ENCODE results near the gene ARHGAP24. TPM values are rescaled to one million over a fixed set of nuclear protein-coding genes. Genes with fewer than 3 reads are reported as not detected.
"Not testable (repeated sequence)": the region's sequence is repeated elsewhere in the genome, so short reads cannot be mapped to it uniquely, and the experiment has no call there.

The ARHGAP24 gene
- total RNA-seq, 2 experiments from 2014 or later, result 0.28 TPM; not detected in 1

GRCh38 chr4:85515701-85516100 lies 40.8 kb downstream of the ARHGAP24 start:
- ATAC-seq (ENCODE audit: low read depth) (no peak), DNase-seq (no peak)
- no peaks in the 10 kb centered on the region for H3K27me3 Mint-ChIP-seq
- no peaks in the 10 kb centered on the region for H3K9me3 Mint-ChIP-seq
- H3K27ac Mint-ChIP-seq, result no peak overlapping the region
- H3K36me3 Mint-ChIP-seq, result no peaks in the 10 kb centered on the region
- H3K4me1 Mint-ChIP-seq, result no peaks in the 10 kb centered on the region
- POLR2A ChIA-PET, result no interaction called here
- no peak overlapping the region for H3K4me3 Mint-ChIP-seq

GRCh38 chr4:85518526-85518925 lies 43.6 kb downstream of the ARHGAP24 start:
- H3K36me3 Mint-ChIP-seq; DNase-seq; POLR2A ChIA-PET; H3K27me3 Mint-ChIP-seq; ATAC-seq (ENCODE audit: low read depth); H3K9me3 Mint-ChIP-seq; H3K4me1 Mint-ChIP-seq; H3K27ac Mint-ChIP-seq; H3K4me3 Mint-ChIP-seq: not testable (repeated sequence)

- Mint-ChIP-seq H3K9me3 (no peaks in the 10 kb centered on the region), H3K27me3 (no peaks in the 10 kb centered on the region), H3K4me1 (no peaks in the 10 kb centered on the region), H3K27ac (no peak overlapping the region), H3K4me3 (no peak overlapping the region), H3K36me3 (no peaks in the 10 kb centered on the region)
- POLR2A ChIA-PET, result no interaction called here
- DNase-seq (no peak), ATAC-seq (ENCODE audit: low read depth) (no peak)
These were observed 46.1 kb downstream of the ARHGAP24 start for GRCh38 chr4:85520765-85521749.

GRCh38 chr4:85522277-85522676 lies 47.3 kb downstream of the ARHGAP24 start:
- H3K36me3 Mint-ChIP-seq, result no peaks in the 10 kb centered on the region
- no peaks in the 10 kb centered on the region for H3K27me3 Mint-ChIP-seq
- no peak overlapping the region for H3K4me3 Mint-ChIP-seq
- POLR2A ChIA-PET, result no interaction called here
- no peak overlapping the region for H3K27ac Mint-ChIP-seq
- H3K4me1 Mint-ChIP-seq, result no peaks in the 10 kb centered on the region
- no peak for ATAC-seq (ENCODE audit: low read depth)
- no peak for DNase-seq
- H3K9me3 Mint-ChIP-seq, result no peaks in the 10 kb centered on the region

- H3K27me3 Mint-ChIP-seq, result no peaks in the 10 kb centered on the region
- no peak overlapping the region for H3K4me3 Mint-ChIP-seq
- POLR2A ChIA-PET, result no interaction called here
- H3K9me3 Mint-ChIP-seq, result no peaks in the 10 kb centered on the region
- no peaks in the 10 kb centered on the region for H3K36me3 Mint-ChIP-seq
- H3K4me1 Mint-ChIP-seq, result no peaks in the 10 kb centered on the region
- DNase-seq, result no peak
- H3K27ac Mint-ChIP-seq, result no peak overlapping the region
- ATAC-seq (ENCODE audit: low read depth), result no peak
These were observed 47.9 kb downstream of the ARHGAP24 start for GRCh38 chr4:85522836-85523235.

- no peak for ATAC-seq (ENCODE audit: low read depth)
- POLR2A ChIA-PET, result no interaction called here
- Mint-ChIP-seq H3K36me3 (no peaks in the 10 kb centered on the region), H3K4me3 (no peak overlapping the region), H3K27me3 (no peaks in the 10 kb centered on the region), H3K9me3 (no peaks in the 10 kb centered on the region), H3K27ac (no peak overlapping the region), H3K4me1 (no peaks in the 10 kb centered on the region)
- no peak for DNase-seq
These were observed 52.9 kb downstream of the ARHGAP24 start for GRCh38 chr4:85527815-85528214.

GRCh38 chr4:85531560-85532341 lies 56.8 kb downstream of the ARHGAP24 start:
- Mint-ChIP-seq H3K27me3 (no peaks in the 10 kb centered on the region), H3K4me1 (no peaks in the 10 kb centered on the region), H3K36me3 (no peaks in the 10 kb centered on the region), H3K27ac (no peak overlapping the region), H3K4me3 (no peak overlapping the region), H3K9me3 (no peaks in the 10 kb centered on the region)
- no peak for DNase-seq
- no peak for ATAC-seq (ENCODE audit: low read depth)
- POLR2A ChIA-PET, result no interaction called here

GRCh38 chr4:85534120-85534519 lies 59.2 kb downstream of the ARHGAP24 start:
- no peaks in the 10 kb centered on the region for H3K27me3 Mint-ChIP-seq
- no peak overlapping the region for H3K27ac Mint-ChIP-seq
- no peaks in the 10 kb centered on the region for H3K36me3 Mint-ChIP-seq
- ATAC-seq (ENCODE audit: low read depth) (no peak), DNase-seq (no peak)
- H3K4me3 Mint-ChIP-seq, result no peak overlapping the region
- H3K4me1 Mint-ChIP-seq, result no peaks in the 10 kb centered on the region
- POLR2A ChIA-PET, result no interaction called here
- no peaks in the 10 kb centered on the region for H3K9me3 Mint-ChIP-seq

- Mint-ChIP-seq H3K27ac (no peak overlapping the region), H3K4me1 (no peaks in the 10 kb centered on the region), H3K4me3 (no peak overlapping the region), H3K36me3 (no peaks in the 10 kb centered on the region), H3K9me3 (no peaks in the 10 kb centered on the region), H3K27me3 (no peaks in the 10 kb centered on the region)
- DNase-seq (no peak), ATAC-seq (ENCODE audit: low read depth) (no peak)
- POLR2A ChIA-PET, result no interaction called here
These were observed 68.9 kb downstream of the ARHGAP24 start for GRCh38 chr4:85543832-85544231.

GRCh38 chr4:85544751-85545150 lies 69.8 kb downstream of the ARHGAP24 start:
- no peak for ATAC-seq (ENCODE audit: low read depth)
- POLR2A ChIA-PET, result no interaction called here
- Mint-ChIP-seq H3K27me3 (no peaks in the 10 kb centered on the region), H3K4me3 (no peak overlapping the region), H3K4me1 (no peaks in the 10 kb centered on the region), H3K9me3 (peaks cover 1% of the 10 kb centered on the region), H3K27ac (no peak overlapping the region), H3K36me3 (no peaks in the 10 kb centered on the region)
- no peak for DNase-seq

- POLR2A ChIA-PET, result no interaction called here
These were observed 73.2 kb downstream of the ARHGAP24 start for GRCh38 chr4:85548116-85548515.

GRCh38 chr4:85548841-85549240 lies 73.9 kb downstream of the ARHGAP24 start:
- POLR2A ChIA-PET, result no interaction called here
- no peak overlapping the region for H3K27ac Mint-ChIP-seq
- no peaks in the 10 kb centered on the region for H3K4me1 Mint-ChIP-seq
- no peaks in the 10 kb centered on the region for H3K27me3 Mint-ChIP-seq
- DNase-seq, result no peak
- ATAC-seq (ENCODE audit: low read depth), result no peak
- H3K4me3 Mint-ChIP-seq, result no peak overlapping the region
- H3K9me3 Mint-ChIP-seq, result peaks cover 6% of the 10 kb centered on the region
- H3K36me3 Mint-ChIP-seq, result no peaks in the 10 kb centered on the region

More at GRCh38 chr4:85548116-85548515, 73.2 kb downstream of the ARHGAP24 start:
- peaks cover 5% of the 10 kb centered on the region for H3K9me3 Mint-ChIP-seq
- H3K4me3 Mint-ChIP-seq, result no peak overlapping the region
- DNase-seq (no peak), ATAC-seq (ENCODE audit: low read depth) (no peak)
- H3K27me3 Mint-ChIP-seq, result no peaks in the 10 kb centered on the region
- no peak overlapping the region for H3K27ac Mint-ChIP-seq
- no peaks in the 10 kb centered on the region for H3K4me1 Mint-ChIP-seq
- H3K36me3 Mint-ChIP-seq, result no peaks in the 10 kb centered on the region

GRCh38 chr4:85555206-85555605 lies 80.3 kb downstream of the ARHGAP24 start:
- POLR2A ChIA-PET, result no interaction called here
- Mint-ChIP-seq H3K9me3 (peaks cover 9% of the 10 kb centered on the region), H3K4me3 (no peak overlapping the region), H3K36me3 (no peaks in the 10 kb centered on the region), H3K27ac (no peak overlapping the region), H3K4me1 (no peaks in the 10 kb centered on the region), H3K27me3 (no peaks in the 10 kb centered on the region)
- no peak for DNase-seq
- no peak for ATAC-seq (ENCODE audit: low read depth)

GRCh38 chr4:85556283-85556682 lies 81.3 kb downstream of the ARHGAP24 start:
- no peak for DNase-seq
- no peaks in the 10 kb centered on the region for H3K27me3 Mint-ChIP-seq
- H3K27ac Mint-ChIP-seq, result no peak overlapping the region
- H3K4me3 Mint-ChIP-seq, result no peak overlapping the region
- ATAC-seq (ENCODE audit: low read depth), result no peak
- H3K36me3 Mint-ChIP-seq, result no peaks in the 10 kb centered on the region
- POLR2A ChIA-PET, result no interaction called here
- H3K9me3 Mint-ChIP-seq, result peaks cover 11% of the 10 kb centered on the region
- H3K4me1 Mint-ChIP-seq, result no peaks in the 10 kb centered on the region

All from activated naive CD8-positive, alpha-beta T cell treated with anti-CD3 and anti-CD28 coated beads, Interleukin-2, amount 10 ng/mL, durations not matched to agents 7 days and 5 days (primary cell).